ENCODE measurements around the gene VANGL1. TPM values are rescaled to one million over a fixed set of nuclear protein-coding genes. Genes with fewer than 3 reads are reported as not detected.

The VANGL1 gene
- total RNA-seq: 15.6 and 18.0 TPM in 2 replicates

DNA sequence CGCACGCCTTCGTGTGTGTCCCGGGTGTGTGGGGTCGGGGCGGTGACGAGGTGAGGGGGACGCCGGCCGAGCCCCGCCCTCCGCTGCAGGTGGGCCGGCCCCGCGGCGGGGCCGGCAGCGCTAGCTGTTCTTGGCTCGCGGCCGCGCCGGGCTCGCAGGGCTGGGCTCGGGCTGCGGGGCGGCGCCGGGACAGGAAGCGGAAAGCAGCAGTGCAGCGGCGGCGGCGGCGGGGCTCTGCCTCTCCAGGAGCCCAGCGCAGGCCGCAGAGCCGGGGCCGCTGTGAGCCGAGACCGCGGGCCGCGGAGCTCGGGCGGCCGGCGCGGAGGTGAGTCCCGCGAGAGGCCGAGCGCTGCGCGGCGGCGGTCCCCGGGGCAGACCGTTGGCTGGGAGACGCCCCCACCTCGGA is at the start of gene VANGL1:
Gene VANGL1 (plus strand): TSS at position 209 of the 406 bp plus-strand sequence. CDS start 9,444 bp downstream, outside the sequence.

Other genes starting within 250 kb of the VANGL1 start
- gene CASQ2, start 126.7 kb downstream of the VANGL1 start, total RNA-seq: not detected in 2 replicates
- gene NHLH2, start 199.2 kb downstream of the VANGL1 start, total RNA-seq: 0.04 and 0.16 TPM in 2 replicates

Measured in hair follicular keratinocyte (primary cell).